Duodenal mucosa (tissue), 2 donors: ENCODE results near the gene NWD2.

Experiments
- H3K27ac ChIP-seq: one replicate; pipeline ENCODE4 v1.7.0; 2013; ENCODE audit warnings: low read depth, low read length
- H3K27me3 ChIP-seq, 2 donors: one replicate each; pipeline ENCODE4 v1.7.0; 2013; ENCODE audit warnings: low read length in 2 of 2, control low read depth in 1 of 2; ENCODE audit not compliant: insufficient read depth in 2 of 2, control insufficient read depth in 1 of 2
- H3K36me3 ChIP-seq, 2 donors: one replicate each; pipeline ENCODE4 v1.7.0; 2013; ENCODE audit warnings: low read length in 2 of 2, control low read depth in 1 of 2; ENCODE audit not compliant: insufficient read depth in 2 of 2, control insufficient read depth in 1 of 2
- H3K4me1 ChIP-seq, 2 donors: one replicate each; pipeline ENCODE4 v1.7.0; 2013; ENCODE audit warnings: low read length in 2 of 2, control low read depth in 1 of 2; ENCODE audit not compliant: insufficient read depth in 2 of 2, control insufficient read depth in 1 of 2
- H3K4me3 ChIP-seq, 2 donors: one replicate each; pipeline ENCODE4 v1.7.0; 2013; ENCODE audit warnings: low read length in 2 of 2, low read depth in 1 of 2
- H3K9ac ChIP-seq, 2 donors: one replicate each; pipeline ENCODE4 v1.7.0; 2013; ENCODE audit warnings: low read length in 2 of 2, low read depth in 1 of 2
- H3K9me3 ChIP-seq, 2 donors: one replicate each; pipeline ENCODE4 v1.7.0; 2013; ENCODE audit warnings: low read length in 2 of 2, control low read depth in 1 of 2; ENCODE audit not compliant: control insufficient read depth in 1 of 2

NWD2 gene

DNA sequence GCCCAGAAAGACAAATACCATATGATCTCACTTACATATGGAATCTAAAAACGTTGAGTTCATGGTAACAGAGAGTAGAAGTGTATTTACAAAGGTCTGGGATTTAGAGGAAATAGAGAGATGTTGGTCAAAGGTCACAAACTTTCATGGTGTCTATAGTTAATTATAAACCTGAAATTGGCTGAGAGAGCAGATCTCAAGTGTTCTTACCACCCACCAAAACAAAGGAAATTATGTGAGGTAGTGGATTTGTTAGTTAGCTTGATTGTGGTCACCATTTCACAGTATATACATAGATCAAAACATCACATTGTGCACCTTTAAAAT is 186.8 kb downstream of the NWD2 start:
- H3K27ac ChIP-seq, result no peak overlapping the region
- peaks cover 17 to 36% of the 10 kb centered on the region in 2 donors for H3K4me1 ChIP-seq
- H3K9ac ChIP-seq, result no peak overlapping the region
- no peaks in the 10 kb centered on the region for H3K27me3 ChIP-seq
- no peaks in the 10 kb centered on the region for H3K36me3 ChIP-seq
- H3K9me3 ChIP-seq, result no peaks in the 10 kb centered on the region
- H3K4me3 ChIP-seq, result peak overlapping the region in 1 of 2 donors; percentile 45

DNA sequence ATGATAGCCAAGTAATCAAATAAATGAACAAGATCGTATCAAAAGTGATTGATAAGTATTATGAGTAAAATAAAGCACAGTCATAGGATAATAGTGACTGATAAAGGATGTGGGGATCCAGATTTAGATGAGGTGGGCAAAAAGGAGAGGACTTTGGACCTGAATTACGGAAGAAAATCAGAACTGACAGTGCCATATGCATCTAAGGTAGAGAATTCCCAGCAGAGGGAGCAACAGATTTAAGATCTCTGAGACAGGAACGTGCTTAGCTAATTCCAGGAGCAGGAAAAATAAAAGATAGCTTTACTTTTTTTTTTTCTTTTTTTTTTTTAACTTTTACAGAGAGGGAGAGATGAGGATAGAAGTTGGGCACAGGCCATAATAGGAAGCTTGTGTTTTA is 189.9 kb downstream of the NWD2 start:
- H3K27ac ChIP-seq, result no peak overlapping the region
- H3K4me3 ChIP-seq, result no peak overlapping the region
- H3K36me3 ChIP-seq, result no peaks in the 10 kb centered on the region
- H3K27me3 ChIP-seq, result no peaks in the 10 kb centered on the region
- peaks cover 7 to 32% of the 10 kb centered on the region in 2 donors for H3K4me1 ChIP-seq
- H3K9me3 ChIP-seq, result no peaks in the 10 kb centered on the region
- H3K9ac ChIP-seq, result no peak overlapping the region

DNA sequence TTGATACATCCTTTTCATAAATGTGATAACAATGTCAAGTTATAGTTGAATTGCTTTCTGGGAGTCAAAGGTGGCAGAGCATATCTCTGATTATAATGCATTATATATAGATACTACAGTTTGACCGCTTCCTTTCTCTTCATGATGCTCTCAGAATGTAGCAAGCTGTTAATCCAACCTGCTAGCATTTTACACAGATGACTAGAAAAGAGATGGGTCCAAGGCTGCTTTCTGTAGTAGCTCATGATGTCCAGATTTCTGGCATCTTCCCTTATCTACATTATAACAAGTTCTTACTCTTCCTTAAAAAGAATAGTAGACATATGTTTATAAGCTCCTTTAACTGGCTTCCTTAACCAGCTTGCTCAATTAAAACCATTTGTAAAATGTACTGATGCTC is 192.0 kb downstream of the NWD2 start:
- H3K27ac ChIP-seq, result no peak overlapping the region
- H3K36me3 ChIP-seq, result no peaks in the 10 kb centered on the region
- no peaks in the 10 kb centered on the region for H3K9me3 ChIP-seq
- peaks cover 14 to 34% of the 10 kb centered on the region in 2 donors for H3K4me1 ChIP-seq
- no peak overlapping the region for H3K4me3 ChIP-seq
- no peak overlapping the region for H3K9ac ChIP-seq
- peaks cover 0 to 3% of the 10 kb centered on the region in 2 donors for H3K27me3 ChIP-seq

DNA sequence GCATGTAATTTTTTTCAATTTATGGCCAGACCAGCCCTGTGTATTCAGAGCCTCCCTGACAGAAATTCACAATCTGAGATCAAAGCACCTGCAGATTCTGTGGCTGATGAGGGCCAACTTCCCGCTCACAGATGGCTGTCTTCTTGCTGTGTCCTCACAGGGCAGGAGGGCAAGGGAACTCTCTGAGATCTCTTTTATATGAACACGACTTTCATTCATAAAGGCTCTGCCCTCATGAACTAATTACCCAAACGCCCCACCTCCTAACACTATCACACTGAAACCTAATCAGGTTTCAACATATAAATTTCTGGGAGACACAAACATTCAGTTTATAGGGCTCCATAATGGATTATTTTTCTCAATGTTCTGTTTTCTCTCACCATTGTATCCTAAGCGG is 192.6 kb downstream of the NWD2 start:
- no peak overlapping the region for H3K27ac ChIP-seq
- no peak overlapping the region for H3K4me3 ChIP-seq
- H3K9me3 ChIP-seq, result no peaks in the 10 kb centered on the region
- H3K9ac ChIP-seq, result no peak overlapping the region
- H3K36me3 ChIP-seq, result no peaks in the 10 kb centered on the region
- peaks cover 18 to 36% of the 10 kb centered on the region in 2 donors for H3K4me1 ChIP-seq
- H3K27me3 ChIP-seq, result peaks cover 0 to 3% of the 10 kb centered on the region in 2 donors

DNA sequence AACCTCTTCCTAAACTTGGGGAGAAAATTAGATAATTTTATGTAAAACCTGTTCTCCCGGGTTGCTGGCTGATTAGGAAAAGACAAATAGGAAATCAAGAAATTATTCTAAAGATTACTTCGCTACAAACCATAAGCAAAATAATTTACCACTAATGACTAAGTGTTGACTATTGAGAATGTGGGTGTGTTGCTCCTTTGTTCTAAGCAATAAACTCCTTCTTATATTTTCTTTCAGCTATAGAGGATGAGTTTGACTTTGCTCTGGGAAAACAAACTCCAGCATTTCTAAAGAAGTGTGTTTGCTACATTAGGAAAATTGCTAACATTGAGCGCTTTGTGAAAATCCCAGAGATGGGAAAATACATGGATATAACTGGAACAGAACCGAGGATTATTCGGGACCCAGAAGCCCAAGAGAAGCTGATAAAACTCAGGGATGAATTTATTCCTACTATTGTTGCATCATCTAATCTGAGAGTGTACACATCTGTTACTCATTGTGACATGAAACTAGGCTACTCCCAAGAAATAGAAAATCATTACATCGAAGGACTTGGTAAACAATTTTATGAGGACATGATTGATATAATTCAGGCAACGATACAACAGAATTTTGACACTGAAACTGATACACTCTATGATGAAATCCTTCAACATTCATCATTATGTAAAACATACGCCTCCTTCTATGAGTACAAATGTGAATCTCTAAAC is 194.2 kb downstream of the NWD2 start:
- Histone ChIP-seq H3K4me3 (no peak overlapping the region), H3K27me3 (peaks cover 0 to 3% of the 10 kb centered on the region in 2 donors), H3K36me3 (no peaks in the 10 kb centered on the region), H3K27ac (no peak overlapping the region), H3K9me3 (no peaks in the 10 kb centered on the region), H3K9ac (no peak overlapping the region), H3K4me1 (peaks cover 18 to 36% of the 10 kb centered on the region in 2 donors)

DNA sequence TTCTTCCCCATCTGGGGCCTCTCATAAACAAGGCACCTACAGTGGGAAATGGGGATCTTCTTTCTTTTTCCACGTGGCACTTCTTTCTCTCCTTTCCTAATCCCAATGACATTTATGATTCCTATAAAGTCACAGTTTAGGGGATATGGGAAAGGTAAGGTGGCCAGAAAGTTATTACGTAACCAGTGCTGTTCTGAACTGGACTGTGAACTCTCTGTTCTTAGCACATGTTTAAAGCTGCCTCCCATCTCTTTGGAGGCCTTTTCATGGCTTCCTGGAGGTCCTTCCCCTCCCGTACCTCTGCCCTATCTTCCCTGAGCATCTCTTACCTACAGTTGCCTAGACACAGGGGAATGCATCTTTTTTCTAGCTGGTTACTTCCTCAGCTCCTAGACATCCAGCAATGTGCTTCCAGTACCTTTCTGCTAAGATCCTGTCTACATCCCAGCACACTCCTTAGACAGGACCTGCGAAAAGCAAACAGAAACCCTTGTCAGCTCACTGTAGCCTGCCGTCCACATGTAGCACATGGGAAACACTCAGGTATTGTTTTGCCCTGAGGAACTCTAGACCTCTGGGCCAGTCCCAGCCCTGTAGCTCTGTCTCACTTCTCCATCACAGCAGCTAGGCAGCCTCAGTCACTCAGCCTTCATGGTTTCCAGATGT is 195.4 kb downstream of the NWD2 start:
- H3K9ac ChIP-seq, result peak overlapping the region in 1 of 2 donors; percentile 13
- no peak overlapping the region for H3K4me3 ChIP-seq
- H3K27ac ChIP-seq, result no peak overlapping the region
- peaks cover 18 to 33% of the 10 kb centered on the region in 2 donors for H3K4me1 ChIP-seq
- peaks cover 0 to 3% of the 10 kb centered on the region in 2 donors for H3K27me3 ChIP-seq
- H3K9me3 ChIP-seq, result no peaks in the 10 kb centered on the region
- no peaks in the 10 kb centered on the region for H3K36me3 ChIP-seq

DNA sequence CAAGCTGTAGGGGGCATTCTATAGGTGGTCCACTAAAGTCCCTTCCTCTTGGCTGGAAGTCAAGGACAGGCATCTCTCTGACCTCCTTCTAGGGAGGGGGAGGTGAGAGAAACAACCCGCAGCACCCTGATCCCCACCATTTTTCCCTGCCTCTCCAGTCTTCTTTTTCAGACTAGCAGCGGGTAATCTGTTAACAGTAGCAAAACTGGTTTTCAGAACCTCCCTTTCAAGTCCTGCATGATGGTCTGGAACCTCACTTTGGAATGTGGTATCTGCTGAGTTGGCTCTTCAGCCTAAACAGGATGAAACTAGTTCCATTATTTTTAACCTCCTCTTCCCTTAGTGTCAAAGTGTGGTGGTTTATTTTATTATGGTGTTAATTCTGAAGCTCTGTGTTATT is 196.0 kb downstream of the NWD2 start:
- Histone ChIP-seq H3K9me3 (no peaks in the 10 kb centered on the region), H3K4me3 (no peak overlapping the region), H3K27ac (no peak overlapping the region)

DNA sequence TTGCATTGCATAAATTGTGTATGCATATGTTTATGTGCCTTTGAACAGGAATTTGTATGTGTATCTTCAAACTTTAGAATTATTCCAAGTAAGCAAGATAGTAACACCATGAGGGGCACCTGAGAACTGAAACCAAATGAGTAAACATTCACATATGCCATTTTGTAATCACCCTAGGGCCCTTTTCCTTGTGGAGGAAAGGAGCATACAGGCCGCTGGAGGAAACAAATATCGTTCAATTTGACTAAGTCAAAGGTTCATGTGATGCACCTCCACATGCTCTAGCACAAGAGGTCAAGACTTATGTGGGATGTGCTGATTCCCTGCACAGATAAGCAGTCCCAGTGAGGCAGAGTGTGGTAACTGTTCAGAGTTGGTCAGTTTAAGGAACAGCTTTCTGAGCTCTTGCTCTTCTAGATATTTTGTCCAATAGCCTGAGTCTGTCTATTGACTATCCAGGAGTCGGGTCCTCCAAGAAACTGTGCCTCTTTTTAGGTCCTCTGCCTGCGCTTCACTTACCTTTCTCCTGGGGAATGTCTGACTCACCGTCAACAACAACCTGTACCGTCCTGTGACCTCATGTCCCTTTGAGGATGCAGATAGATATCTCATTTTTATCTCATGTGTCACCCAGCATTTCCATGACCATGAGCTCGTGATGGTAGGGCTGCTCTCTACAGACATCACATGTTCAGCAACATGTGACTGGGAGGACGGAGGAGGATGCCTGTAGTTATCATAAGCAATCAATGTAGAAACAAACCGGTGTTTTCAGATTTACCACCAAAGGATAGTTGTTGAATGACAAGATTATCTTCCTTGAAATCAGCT is 196.9 kb downstream of the NWD2 start:
- no peaks in the 10 kb centered on the region for H3K36me3 ChIP-seq
- H3K9me3 ChIP-seq, result no peaks in the 10 kb centered on the region
- H3K27ac ChIP-seq, result no peak overlapping the region
- no peak overlapping the region for H3K9ac ChIP-seq
- H3K4me1 ChIP-seq, result peaks cover 18 to 33% of the 10 kb centered on the region in 2 donors
- peaks cover 0 to 3% of the 10 kb centered on the region in 2 donors for H3K27me3 ChIP-seq
- H3K4me3 ChIP-seq, result peak overlapping the region in 1 of 2 donors; percentile 11

More for the DNA sequence above, 196.0 kb downstream of the NWD2 start:
- Histone ChIP-seq H3K4me1 (peaks cover 18 to 33% of the 10 kb centered on the region in 2 donors), H3K36me3 (no peaks in the 10 kb centered on the region), H3K27me3 (peaks cover 0 to 3% of the 10 kb centered on the region in 2 donors), H3K9ac (peak overlapping the region in 1 of 2 donors; percentile 13)

DNA sequence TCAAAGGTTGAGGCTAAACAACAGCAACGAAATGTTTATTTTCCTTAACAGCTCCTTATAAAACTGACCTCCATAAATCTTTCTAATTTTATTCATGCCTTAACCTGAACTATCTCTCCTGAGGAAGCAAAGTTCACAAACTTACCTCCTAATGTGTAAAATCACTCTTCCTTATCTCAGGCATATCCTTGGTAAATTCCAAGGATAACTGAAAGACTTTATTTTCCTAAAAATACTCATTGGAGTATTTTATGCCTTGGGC is 197.4 kb downstream of the NWD2 start:
- H3K4me1 ChIP-seq, result peaks cover 18 to 33% of the 10 kb centered on the region in 2 donors
- peaks cover 0 to 3% of the 10 kb centered on the region in 2 donors for H3K27me3 ChIP-seq
- H3K36me3 ChIP-seq, result no peaks in the 10 kb centered on the region
- H3K9ac ChIP-seq, result no peak overlapping the region
- H3K27ac ChIP-seq, result no peak overlapping the region
- H3K9me3 ChIP-seq, result no peaks in the 10 kb centered on the region
- no peak overlapping the region for H3K4me3 ChIP-seq

DNA sequence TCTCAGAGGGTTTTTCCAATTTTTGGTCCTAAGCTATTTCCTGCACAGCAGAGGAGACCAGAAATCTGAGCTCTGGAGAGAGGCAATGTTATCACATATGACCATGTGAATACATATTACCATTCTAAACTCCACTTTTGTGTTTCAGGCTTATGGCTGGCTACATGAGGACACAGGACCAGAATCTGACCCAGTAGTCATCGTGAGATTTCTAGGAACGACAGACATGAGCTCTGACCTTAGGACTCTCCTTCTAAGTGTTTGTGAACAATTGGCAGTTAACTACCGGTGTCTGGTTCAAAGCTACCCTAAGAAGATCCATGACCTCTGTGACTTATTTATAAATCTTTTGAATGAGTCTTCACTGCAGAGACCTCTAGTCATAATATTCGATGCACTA is 198.6 kb downstream of the NWD2 start:
- Histone ChIP-seq H3K4me3 (no peak overlapping the region), H3K9ac (no peak overlapping the region), H3K36me3 (no peaks in the 10 kb centered on the region), H3K27me3 (peaks cover 0 to 3% of the 10 kb centered on the region in 2 donors), H3K9me3 (no peaks in the 10 kb centered on the region), H3K27ac (no peak overlapping the region), H3K4me1 (peaks cover 18 to 32% of the 10 kb centered on the region in 2 donors)
